Ishikawa (cell line): ENCODE data around the gene GLUL.

Experiments used
- CEBPB ChIP-seq: IDR thresholded peaks from 2 replicates; pipeline ENCODE4 v1.6.1; 2012
- CREB1 ChIP-seq: IDR thresholded peaks from 2 replicates; pipeline ENCODE4 v1.6.1; 2012; ENCODE audit warnings: low read depth
- EGR1 ChIP-seq: IDR thresholded peaks from 2 replicates; pipeline ENCODE4 v1.6.1; 2012
- EP300 ChIP-seq: IDR thresholded peaks from 2 replicates; pipeline ENCODE4 v1.6.1; 2012; ENCODE audit warnings: borderline replicate concordance
- FOXM1 ChIP-seq: IDR thresholded peaks from 2 replicates; pipeline ENCODE4 v1.6.1; 2012; ENCODE audit warnings: low read depth, borderline replicate concordance
- MAX ChIP-seq: IDR thresholded peaks from 2 replicates; pipeline ENCODE4 v1.6.1; 2012
- NFIC ChIP-seq: IDR thresholded peaks from 2 replicates; pipeline ENCODE4 v1.6.1; 2012
- RAD21 ChIP-seq: IDR thresholded peaks from 2 replicates; pipeline ENCODE4 v1.6.1; 2012; ENCODE audit warnings: low read depth
- REST ChIP-seq: IDR thresholded peaks from 2 replicates; pipeline ENCODE4 v1.6.1; 2012; ENCODE audit warnings: low read depth, mild to moderate bottlenecking
- TAF1 ChIP-seq: IDR thresholded peaks from 2 replicates; pipeline ENCODE4 v1.6.1; 2012; ENCODE audit warnings: low read depth, mild to moderate bottlenecking
- TCF12 ChIP-seq: IDR thresholded peaks from 2 replicates; pipeline ENCODE4 v1.6.1; 2012; ENCODE audit warnings: low read depth
- TEAD4 ChIP-seq: IDR thresholded peaks from 2 replicates; pipeline ENCODE4 v1.6.1; 2012
- USF1 ChIP-seq: IDR thresholded peaks from 2 replicates; pipeline ENCODE4 v1.6.1; 2012
- YY1 ChIP-seq: IDR thresholded peaks from 2 replicates; pipeline ENCODE4 v1.6.1; 2012; ENCODE audit warnings: low read depth
- ZBTB7A ChIP-seq: IDR thresholded peaks from 2 replicates; pipeline ENCODE4 v1.6.1; 2012; ENCODE audit warnings: low read depth

GLUL gene

GRCh38 chr1:182374101-182374834, 17.3 kb downstream of the GLUL start:
- TF ChIP-seq REST = no peak

GRCh38 chr1:182370532-182370931, 21.1 kb downstream of the GLUL start:
- TF ChIP-seq EGR1 (no peak), USF1 (no peak), RAD21 (no peak), TEAD4 (no peak), EP300 (no peak), CREB1 (no peak), CEBPB (no peak)

- TF ChIP-seq CREB1 (no peak), YY1 (no peak), ZBTB7A (no peak), CEBPB (no peak), REST (no peak), USF1 (no peak), RAD21 (no peak), NFIC (no peak), TCF12 (no peak), EGR1 (no peak), MAX (no peak), EP300 (no peak), TAF1 (no peak), TEAD4 (no peak), FOXM1 (no peak)
Measured at GRCh38 chr1:182368903-182369302, 22.7 kb downstream of the GLUL start.

GRCh38 chr1:182368358-182368757, 23.2 kb downstream of the GLUL start:
- TF ChIP-seq CEBPB = no peak
- TF ChIP-seq ZBTB7A = no peak
- TF ChIP-seq YY1 = no peak
- no peak for TF ChIP-seq NFIC
- TF ChIP-seq CREB1 = no peak
- TF ChIP-seq FOXM1 = no peak
- no peak for TF ChIP-seq TAF1
- no peak for TF ChIP-seq REST

GRCh38 chr1:182367926-182368325, 23.7 kb downstream of the GLUL start:
- TF ChIP-seq TCF12 (no peak), REST (no peak), NFIC (no peak), USF1 (no peak), MAX (no peak), EP300 (no peak), TEAD4 (no peak), ZBTB7A (no peak), CREB1 (no peak), EGR1 (no peak), TAF1 (no peak), CEBPB (no peak), RAD21 (no peak)
